ENCODE measurements around the gene ARHGEF10L.

DNA sequence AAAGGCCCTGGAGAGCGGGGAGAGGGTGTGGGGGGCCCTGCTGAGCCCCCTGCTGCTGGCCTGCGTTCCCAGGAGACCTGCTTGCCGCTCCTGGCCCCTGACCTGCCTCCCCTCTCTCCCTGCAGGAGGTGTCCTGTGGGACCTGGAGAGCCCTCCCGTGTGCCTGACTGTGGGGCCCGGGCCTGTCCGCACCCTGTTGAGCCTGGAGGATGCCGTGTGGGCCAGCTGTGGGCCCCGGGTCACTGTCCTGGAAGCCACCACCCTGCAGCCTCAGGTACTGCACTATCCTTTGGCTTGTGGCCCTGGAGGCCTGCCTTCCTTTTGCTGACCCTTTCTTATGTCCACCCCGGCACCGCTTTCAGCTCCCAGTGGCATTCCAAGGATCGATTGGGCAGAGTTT is 124.8 kb downstream of the ARHGEF10L start:
- TF ChIP-seq, protein P1, sequence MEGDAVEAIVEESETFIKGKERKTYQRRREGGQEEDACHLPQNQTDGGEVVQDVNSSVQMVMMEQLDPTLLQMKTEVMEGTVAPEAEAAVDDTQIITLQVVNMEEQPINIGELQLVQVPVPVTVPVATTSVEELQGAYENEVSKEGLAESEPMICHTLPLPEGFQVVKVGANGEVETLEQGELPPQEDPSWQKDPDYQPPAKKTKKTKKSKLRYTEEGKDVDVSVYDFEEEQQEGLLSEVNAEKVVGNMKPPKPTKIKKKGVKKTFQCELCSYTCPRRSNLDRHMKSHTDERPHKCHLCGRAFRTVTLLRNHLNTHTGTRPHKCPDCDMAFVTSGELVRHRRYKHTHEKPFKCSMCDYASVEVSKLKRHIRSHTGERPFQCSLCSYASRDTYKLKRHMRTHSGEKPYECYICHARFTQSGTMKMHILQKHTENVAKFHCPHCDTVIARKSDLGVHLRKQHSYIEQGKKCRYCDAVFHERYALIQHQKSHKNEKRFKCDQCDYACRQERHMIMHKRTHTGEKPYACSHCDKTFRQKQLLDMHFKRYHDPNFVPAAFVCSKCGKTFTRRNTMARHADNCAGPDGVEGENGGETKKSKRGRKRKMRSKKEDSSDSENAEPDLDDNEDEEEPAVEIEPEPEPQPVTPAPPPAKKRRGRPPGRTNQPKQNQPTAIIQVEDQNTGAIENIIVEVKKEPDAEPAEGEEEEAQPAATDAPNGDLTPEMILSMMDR (conservative IDR thresholded peaks at IDR 0.05) = no peak
- TF ChIP-seq ZFX (IDR thresholded peaks at IDR 0.05) = no peak

All from C4-2B (cell line).